Activated CD8-positive, alpha-beta T cell treated with anti-CD3 and anti-CD28 coated beads, Interleukin-2, amount 10 ng/mL, durations not matched to agents 7 days and 5 days (primary cell): ENCODE results near the gene TWNK. TPM values are rescaled to one million over a fixed set of nuclear protein-coding genes. Genes with fewer than 3 reads are reported as not detected.

Experiments used
- ATAC-seq: fragments of 150-1000 bp; cut with Tn5 transposase; one replicate; pipeline ENCODE4 v1.10.0; 2021; ENCODE audit warnings: moderate library complexity
- CTCF ChIA-PET: fragments of 350-600 bp; sonication (Branson Sonifier 250); formaldehyde crosslinking; loops from one replicate; lab custom pipeline; 2021; ENCODE audit warnings: antibody characterized with exemption; lab: Charles Lee
- POLR2A ChIA-PET: fragments of 350-600 bp; sonication (Branson Sonifier 250); formaldehyde crosslinking; loops from one replicate; lab custom pipeline; 2021; ENCODE audit warnings: antibody characterized with exemption; lab: Charles Lee
- DNase-seq: peaks from one replicate; pipeline ENCODE4 v3.0.0-alpha.2; 2020
- H3K27ac Mint-ChIP-seq: one replicate; pipeline ENCODE4 v1.8.0; 2021; ENCODE audit warnings: mild to moderate bottlenecking, mixed read lengths
- H3K27me3 Mint-ChIP-seq: one replicate; pipeline ENCODE4 v1.8.0; 2021; ENCODE audit warnings: low read depth, mixed read lengths
- H3K36me3 Mint-ChIP-seq: one replicate; pipeline ENCODE4 v1.8.0; 2021; ENCODE audit warnings: low read depth, mixed read lengths
- H3K4me1 Mint-ChIP-seq: one replicate; pipeline ENCODE4 v1.8.0; 2021; ENCODE audit warnings: low read depth, mixed read lengths
- H3K4me3 Mint-ChIP-seq: one replicate; pipeline ENCODE4 v1.8.0; 2021; ENCODE audit warnings: mild to moderate bottlenecking, mixed read lengths
- H3K9me3 Mint-ChIP-seq: one replicate; pipeline ENCODE4 v1.8.0; 2022; ENCODE audit warnings: mixed read lengths; ENCODE audit not compliant: insufficient read depth
- total RNA-seq, 2 experiments: library from RNA; stranded (reverse); gene quantifications; one replicate each; pipeline ENCODE4 v1.2.3, GENCODE V29; 2021

The TWNK gene
- total RNA-seq, 2 experiments from 2014 or later = 11.8 to 13.3 TPM

DNA sequence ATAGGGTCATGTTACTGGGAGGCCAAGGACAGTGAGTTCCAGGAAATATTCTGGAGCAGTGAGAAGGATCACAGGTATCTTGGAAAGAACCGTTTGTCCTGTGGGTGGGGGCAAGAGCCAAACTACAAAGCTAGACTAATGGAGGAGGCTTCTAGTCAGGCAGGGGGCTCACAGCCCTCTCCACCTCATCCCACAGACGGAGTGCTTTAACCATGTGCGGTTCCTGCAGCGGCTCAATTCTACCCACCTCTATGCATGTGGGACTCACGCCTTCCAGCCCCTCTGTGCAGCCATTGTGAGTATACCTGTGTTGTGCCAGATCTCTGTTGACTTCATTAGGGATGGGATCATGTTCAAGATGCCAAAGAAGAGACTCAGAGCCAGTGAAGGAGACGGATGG is 9.9 kb upstream of the TWNK start:
- ChIA-PET POLR2A (no interaction called here), CTCF (interaction anchor here (1.4 kb wide), 1 partner anchor 37 kb away, joined by 4 read pairs; no protein-coding TSS in a partner anchor)
- H3K9me3 Mint-ChIP-seq = no peaks in the 10 kb centered on the region
- ATAC-seq (no peak), DNase-seq (no peak)
- H3K27me3 Mint-ChIP-seq = no peaks in the 10 kb centered on the region
- H3K4me1 Mint-ChIP-seq = no peaks in the 10 kb centered on the region
- no peak overlapping the region for H3K27ac Mint-ChIP-seq
- H3K4me3 Mint-ChIP-seq = no peak overlapping the region
- H3K36me3 Mint-ChIP-seq = peaks cover 2% of the 10 kb centered on the region

DNA sequence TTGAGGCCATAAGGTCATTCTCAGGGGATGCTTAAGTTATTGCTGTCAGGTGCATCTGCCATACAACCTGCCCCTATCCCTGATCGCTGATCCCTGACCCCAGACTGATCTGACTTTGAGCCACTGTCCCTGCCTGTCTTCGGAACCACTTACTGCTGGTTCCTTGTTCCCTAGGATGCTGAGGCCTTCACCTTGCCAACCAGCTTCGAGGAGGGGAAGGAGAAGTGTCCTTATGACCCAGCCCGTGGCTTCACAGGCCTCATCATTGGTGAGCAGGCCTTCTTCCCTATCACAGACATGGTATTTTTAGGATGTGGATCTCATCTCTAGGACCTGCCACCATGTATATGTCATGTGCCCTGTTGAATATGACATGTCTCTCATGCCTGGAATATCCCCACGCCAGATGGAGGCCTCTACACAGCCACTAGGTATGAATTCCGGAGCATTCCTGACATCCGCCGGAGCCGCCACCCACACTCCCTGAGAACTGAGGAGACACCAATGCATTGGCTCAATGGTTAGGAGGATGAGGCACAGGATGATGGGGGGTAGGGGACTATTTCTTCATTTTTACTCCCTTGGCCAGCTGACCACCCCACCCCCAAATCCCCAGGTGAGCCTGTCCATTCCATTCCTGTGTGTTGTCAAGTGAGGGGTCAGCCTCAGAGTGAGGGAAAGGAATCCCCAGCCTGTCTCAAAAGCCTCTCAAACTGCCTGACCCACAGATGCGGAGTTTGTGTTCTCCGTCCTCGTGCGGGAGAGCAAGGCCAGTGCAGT is 9.0 kb upstream of the TWNK start:
- no peak overlapping the region for H3K27ac Mint-ChIP-seq
- CTCF ChIA-PET = no interaction called here
- H3K4me1 Mint-ChIP-seq = no peaks in the 10 kb centered on the region
- DNase-seq = no peak
- H3K36me3 Mint-ChIP-seq = peaks cover 2% of the 10 kb centered on the region
- no peak overlapping the region for H3K4me3 Mint-ChIP-seq
- H3K27me3 Mint-ChIP-seq = no peaks in the 10 kb centered on the region
- no peak for ATAC-seq
- H3K9me3 Mint-ChIP-seq = no peaks in the 10 kb centered on the region
- POLR2A ChIA-PET = no interaction called here

DNA sequence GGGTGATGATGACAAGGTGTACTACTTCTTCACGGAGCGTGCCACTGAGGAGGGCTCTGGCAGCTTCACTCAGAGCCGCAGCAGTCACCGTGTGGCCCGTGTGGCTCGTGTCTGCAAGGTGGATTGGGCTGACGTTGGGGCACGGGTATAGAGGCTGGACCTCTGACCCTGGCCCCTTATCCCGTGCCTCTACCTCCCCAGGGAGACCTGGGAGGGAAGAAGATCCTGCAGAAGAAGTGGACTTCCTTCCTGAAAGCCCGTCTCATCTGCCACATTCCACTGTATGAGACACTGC is 8.5 kb upstream of the TWNK start:
- DNase-seq = no peak
- Mint-ChIP-seq H3K27me3 (no peaks in the 10 kb centered on the region), H3K36me3 (peaks cover 2% of the 10 kb centered on the region), H3K4me1 (no peaks in the 10 kb centered on the region), H3K27ac (no peak overlapping the region), H3K4me3 (no peak overlapping the region), H3K9me3 (no peaks in the 10 kb centered on the region)
- no peak for ATAC-seq
- CTCF ChIA-PET = no interaction called here
- POLR2A ChIA-PET = no interaction called here

DNA sequence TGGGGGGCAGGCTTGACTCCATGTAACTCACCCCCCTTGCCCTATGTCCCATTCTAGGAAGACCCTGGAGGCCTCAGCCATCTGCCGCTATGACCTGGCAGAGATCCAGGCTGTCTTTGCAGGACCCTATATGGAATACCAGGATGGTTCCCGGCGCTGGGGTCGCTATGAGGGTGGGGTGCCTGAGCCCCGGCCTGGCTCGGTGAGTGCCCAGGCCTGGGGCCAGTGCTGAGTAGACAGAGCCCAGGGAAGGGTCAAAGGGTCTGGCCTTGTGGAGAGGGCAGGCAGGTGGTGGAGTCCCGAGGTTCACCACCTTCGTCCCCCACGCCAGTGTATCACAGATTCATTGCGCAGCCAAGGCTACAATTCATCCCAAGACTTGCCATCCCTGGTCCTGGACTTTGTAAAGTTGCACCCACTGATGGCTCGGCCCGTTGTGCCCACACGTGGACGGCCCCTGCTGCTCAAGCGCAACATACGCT is 7.5 kb upstream of the TWNK start:
- ChIA-PET POLR2A (no interaction called here), CTCF (interaction anchor here (1.4 kb wide), 1 partner anchor 13 kb away, joined by 4 read pairs; no protein-coding TSS in a partner anchor)
- ATAC-seq (no peak), DNase-seq (no peak)
- H3K9me3 Mint-ChIP-seq = no peaks in the 10 kb centered on the region
- no peak overlapping the region for H3K4me3 Mint-ChIP-seq
- H3K27ac Mint-ChIP-seq = no peak overlapping the region
- no peaks in the 10 kb centered on the region for H3K27me3 Mint-ChIP-seq
- peaks cover 2% of the 10 kb centered on the region for H3K36me3 Mint-ChIP-seq
- no peaks in the 10 kb centered on the region for H3K4me1 Mint-ChIP-seq

DNA sequence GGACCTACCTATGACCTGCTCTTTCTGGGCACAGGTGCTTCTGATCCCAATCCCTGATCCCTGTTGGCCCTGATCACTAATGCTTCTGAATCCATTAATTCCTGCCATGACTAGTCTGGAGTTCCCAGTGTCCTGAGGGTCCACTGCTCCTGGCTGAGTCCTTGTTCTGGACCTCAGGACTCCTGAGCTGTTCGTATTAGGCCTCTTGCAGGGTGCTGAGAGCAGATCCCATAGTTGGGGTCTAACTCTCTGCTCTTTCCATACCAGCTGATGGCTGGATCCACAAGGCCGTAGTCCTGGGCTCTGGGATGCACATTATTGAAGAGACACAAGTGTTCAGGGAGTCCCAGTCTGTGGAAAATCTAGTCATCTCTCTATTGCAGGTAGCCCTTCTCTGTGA is 7.0 kb upstream of the TWNK start:
- no peaks in the 10 kb centered on the region for H3K27me3 Mint-ChIP-seq
- H3K36me3 Mint-ChIP-seq = peaks cover 2% of the 10 kb centered on the region
- no peaks in the 10 kb centered on the region for H3K9me3 Mint-ChIP-seq
- no peaks in the 10 kb centered on the region for H3K4me1 Mint-ChIP-seq
- ChIA-PET CTCF (interaction anchor here (1.3 to 1.4 kb wide), 2 partner anchors 13 to 18 kb away, joined by 4 to 5 read pairs; no protein-coding TSS in a partner anchor), POLR2A (interaction anchor here (1.6 kb wide), 1 partner anchor 24 kb away, joined by 5 read pairs; no protein-coding TSS in a partner anchor)
- ATAC-seq (no peak), DNase-seq (no peak)
- no peak overlapping the region for H3K27ac Mint-ChIP-seq
- no peak overlapping the region for H3K4me3 Mint-ChIP-seq

DNA sequence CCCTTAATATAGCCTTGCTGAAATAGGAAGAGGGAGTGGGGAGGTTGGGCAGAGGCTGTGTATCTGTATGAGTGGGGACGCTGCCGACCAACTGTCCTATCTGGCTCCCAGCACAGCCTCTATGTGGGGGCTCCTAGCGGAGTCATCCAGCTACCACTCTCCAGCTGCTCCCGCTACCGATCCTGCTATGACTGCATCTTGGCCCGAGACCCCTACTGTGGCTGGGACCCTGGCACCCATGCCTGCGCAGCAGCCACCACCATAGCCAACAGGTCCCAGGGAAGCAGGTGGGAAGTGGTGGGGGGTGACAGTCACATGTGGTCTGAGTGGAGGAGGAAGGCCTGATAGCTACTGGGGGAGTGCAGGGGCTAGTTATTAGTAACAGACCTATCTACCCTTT is 6.6 kb upstream of the TWNK start:
- DNase-seq = no peak
- Mint-ChIP-seq H3K27me3 (no peaks in the 10 kb centered on the region), H3K4me3 (no peak overlapping the region), H3K27ac (no peak overlapping the region), H3K36me3 (peaks cover 5% of the 10 kb centered on the region), H3K4me1 (peaks cover 4% of the 10 kb centered on the region), H3K9me3 (no peaks in the 10 kb centered on the region)
- CTCF ChIA-PET = interaction anchor here (1.0 to 1.3 kb wide), 2 partner anchors 12 to 17 kb away, joined by 3 to 5 read pairs; partner anchors contain the start of gene SEMA4G
- ATAC-seq = no peak
- POLR2A ChIA-PET = interaction anchor here (1.6 kb wide), 1 partner anchor 24 kb away, joined by 5 read pairs; no protein-coding TSS in a partner anchor

DNA sequence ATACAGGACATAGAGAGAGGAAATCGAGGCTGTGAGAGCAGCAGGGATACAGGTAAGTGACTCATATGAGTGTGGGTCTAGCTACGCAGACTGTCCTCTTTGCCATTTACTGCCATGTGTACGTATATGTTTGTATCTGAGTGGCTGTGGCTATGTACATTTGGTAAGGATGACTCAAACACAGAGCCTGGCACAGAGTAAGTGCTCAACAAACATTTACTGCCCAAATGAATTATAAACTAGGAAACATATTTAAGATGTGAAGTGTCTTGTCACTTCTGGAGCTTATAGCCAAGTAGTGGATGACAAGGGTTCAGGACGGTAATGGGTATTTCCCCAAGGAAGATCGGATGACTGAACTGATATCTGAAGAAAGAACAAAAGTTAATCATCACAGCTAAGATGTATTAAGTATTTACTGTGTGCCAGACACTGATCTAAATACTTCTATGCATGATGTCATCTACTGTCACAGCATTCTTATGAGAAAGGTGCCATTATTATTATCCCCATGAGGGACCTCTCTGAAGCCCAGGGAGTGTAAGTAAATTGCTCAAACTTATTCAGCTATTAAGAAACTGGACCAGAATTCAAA is 6.1 kb upstream of the TWNK start:
- H3K27ac Mint-ChIP-seq = no peak overlapping the region
- no peak for ATAC-seq
- H3K4me3 Mint-ChIP-seq = no peak overlapping the region
- CTCF ChIA-PET = interaction anchor here (1.0 to 1.3 kb wide), 2 partner anchors 12 to 17 kb away, joined by 3 to 5 read pairs; partner anchors contain the start of gene SEMA4G
- H3K27me3 Mint-ChIP-seq = no peaks in the 10 kb centered on the region
- POLR2A ChIA-PET = interaction anchor here (1.6 kb wide), 1 partner anchor 25 kb away, joined by 5 read pairs; no protein-coding TSS in a partner anchor
- H3K36me3 Mint-ChIP-seq = peaks cover 5% of the 10 kb centered on the region
- H3K4me1 Mint-ChIP-seq = peaks cover 10% of the 10 kb centered on the region
- DNase-seq = no peak
- H3K9me3 Mint-ChIP-seq = no peaks in the 10 kb centered on the region

DNA sequence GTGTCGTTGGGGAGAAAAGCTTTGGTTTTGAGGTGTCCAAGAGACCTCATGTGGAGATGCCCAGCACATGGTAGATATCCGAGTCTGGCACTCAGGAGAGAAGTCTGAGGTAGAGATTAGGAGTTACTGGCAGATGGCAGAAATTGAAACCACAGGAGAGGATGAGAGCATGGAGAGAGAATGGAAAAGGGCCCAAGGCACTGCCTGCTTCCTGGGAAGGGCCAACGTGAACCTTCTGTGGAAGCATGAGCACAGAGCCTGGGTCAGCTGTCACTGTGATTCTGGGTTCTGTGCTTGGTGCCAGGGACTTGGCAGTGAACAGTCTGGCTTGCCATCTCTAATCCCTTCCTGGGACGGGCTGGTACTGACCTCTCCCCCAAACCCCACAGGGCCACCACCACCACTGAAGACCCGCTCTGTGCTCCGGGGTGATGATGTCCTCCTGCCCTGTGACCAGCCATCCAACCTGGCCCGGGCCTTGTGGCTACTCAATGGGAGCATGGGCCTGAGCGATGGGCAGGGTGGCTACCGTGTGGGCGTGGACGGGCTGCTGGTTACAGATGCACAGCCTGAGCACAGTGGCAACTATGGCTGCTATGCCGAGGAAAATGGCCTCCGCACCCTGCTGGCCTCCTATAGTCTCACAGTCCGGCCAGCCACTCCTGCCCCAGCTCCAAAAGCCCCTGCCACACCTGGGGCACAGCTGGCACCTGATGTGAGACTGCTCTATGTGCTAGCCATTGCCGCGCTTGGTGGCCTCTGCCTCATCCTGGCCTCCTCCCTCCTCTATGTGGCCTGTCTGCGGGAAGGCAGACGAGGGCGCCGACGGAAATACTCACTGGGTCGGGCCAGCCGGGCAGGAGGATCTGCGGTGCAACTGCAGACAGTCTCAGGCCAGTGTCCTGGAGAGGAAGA is 4.2 kb upstream of the TWNK start:
- no peak for ATAC-seq
- H3K36me3 Mint-ChIP-seq = peaks cover 15% of the 10 kb centered on the region

DNA sequence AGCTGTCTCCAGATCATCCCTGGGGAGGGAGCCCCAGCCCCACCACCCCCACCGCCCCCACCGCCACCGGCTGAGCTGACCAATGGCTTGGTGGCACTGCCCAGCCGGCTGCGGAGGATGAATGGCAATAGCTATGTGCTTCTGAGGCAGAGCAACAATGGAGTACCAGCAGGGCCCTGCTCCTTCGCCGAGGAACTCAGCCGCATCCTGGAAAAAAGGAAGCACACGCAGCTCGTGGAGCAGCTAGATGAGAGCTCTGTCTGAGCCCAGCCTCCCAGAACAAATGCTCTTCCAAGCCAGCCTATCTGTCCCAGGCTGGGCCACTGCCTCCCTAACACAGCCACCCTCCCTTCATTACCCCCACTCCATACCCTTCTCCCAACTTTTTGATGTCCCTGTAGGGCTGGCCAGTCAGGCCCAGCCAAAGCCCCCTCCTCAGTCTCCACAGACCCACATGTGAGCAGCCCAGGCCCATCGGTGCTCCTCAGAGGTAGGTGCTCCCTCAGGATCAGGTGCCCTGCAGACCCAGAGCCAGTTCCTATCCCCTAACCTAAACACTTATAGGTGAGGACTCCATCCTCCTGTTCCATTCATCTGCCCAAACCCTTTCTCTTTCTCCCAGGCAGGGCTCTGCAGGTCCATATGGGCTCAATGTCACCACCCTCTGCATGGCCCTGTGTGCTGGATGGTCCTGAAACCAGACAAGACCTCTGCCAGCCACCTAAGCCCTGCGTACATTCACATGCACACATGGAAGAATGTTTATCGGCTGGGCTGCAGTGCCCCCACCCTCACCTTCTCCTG is 3.3 kb upstream of the TWNK start:
- no peaks in the 10 kb centered on the region for H3K27me3 Mint-ChIP-seq
- peaks cover 34% of the 10 kb centered on the region for H3K4me1 Mint-ChIP-seq
- no peak for DNase-seq
- no peak for ATAC-seq
- H3K36me3 Mint-ChIP-seq = peaks cover 15% of the 10 kb centered on the region
- POLR2A ChIA-PET = no interaction called here
- H3K27ac Mint-ChIP-seq = no peak overlapping the region
- no peaks in the 10 kb centered on the region for H3K9me3 Mint-ChIP-seq
- no peak overlapping the region for H3K4me3 Mint-ChIP-seq
- CTCF ChIA-PET = interaction anchor here (1.5 to 6.0 kb wide), 2 partner anchors 13 to 31 kb away, joined by 3 to 60 read pairs; partner anchors contain the start of gene LZTS2

More for the DNA sequence above, 4.2 kb upstream of the TWNK start:
- no peak overlapping the region for H3K4me3 Mint-ChIP-seq
- H3K27me3 Mint-ChIP-seq = no peaks in the 10 kb centered on the region
- H3K9me3 Mint-ChIP-seq = no peaks in the 10 kb centered on the region
- H3K4me1 Mint-ChIP-seq = peaks cover 26% of the 10 kb centered on the region
- CTCF ChIA-PET = interaction anchor here (1.5 kb wide), 1 partner anchor 32 kb away, joined by 3 read pairs; no protein-coding TSS in a partner anchor
- DNase-seq = no peak
- POLR2A ChIA-PET = no interaction called here
- no peak overlapping the region for H3K27ac Mint-ChIP-seq

DNA sequence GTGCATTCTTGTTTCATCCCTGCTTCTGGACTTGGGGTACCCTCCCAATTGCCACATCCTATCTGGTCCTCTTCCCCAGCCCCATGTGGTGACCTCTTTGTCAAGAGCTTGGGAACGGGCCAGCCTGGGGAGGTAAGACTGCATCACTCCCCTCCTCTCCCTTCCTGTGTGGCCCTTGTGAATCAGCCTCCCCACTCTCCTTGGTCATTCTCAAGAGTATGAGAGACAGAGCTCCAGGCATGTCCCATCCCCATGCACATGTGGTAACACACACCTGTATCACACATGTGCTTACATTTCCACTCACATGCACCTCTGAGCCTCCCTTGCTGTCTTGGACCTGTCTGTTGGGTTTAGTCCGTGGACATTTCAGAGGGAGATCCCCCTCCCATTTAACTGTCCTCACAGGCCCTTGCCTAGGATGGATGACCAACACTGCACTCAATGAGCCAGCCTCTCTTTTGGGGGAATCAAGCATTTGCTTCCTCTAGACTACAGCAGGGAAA is 2.6 kb upstream of the TWNK start:
- H3K36me3 Mint-ChIP-seq = peaks cover 16% of the 10 kb centered on the region
- POLR2A ChIA-PET = no interaction called here
- peaks cover 40% of the 10 kb centered on the region for H3K4me1 Mint-ChIP-seq
- peak overlapping the region; percentile 43 for H3K27ac Mint-ChIP-seq
- no peaks in the 10 kb centered on the region for H3K9me3 Mint-ChIP-seq
- H3K27me3 Mint-ChIP-seq = no peaks in the 10 kb centered on the region
- CTCF ChIA-PET = interaction anchor here (1.5 to 6.0 kb wide), 2 partner anchors 13 to 15 kb away, joined by 4 to 60 read pairs; partner anchors contain the start of genes LZTS2 and SEMA4G
- ATAC-seq (no peak), DNase-seq (no peak)
- H3K4me3 Mint-ChIP-seq = no peak overlapping the region
